ENCODE measurements around the gene CNGB1.
"Not testable (repeated sequence)": the region's sequence is repeated elsewhere in the genome, so short reads cannot be mapped to it uniquely, and the experiment has no call there.

Gene CNGB1

GRCh38 chr16:57946181-57946801, 24.6 kb downstream of the CNGB1 start:
- no peak for TF ChIP-seq CTCF (IDR thresholded peaks at IDR 0.05; ENCODE audit: extremely low read depth, missing control alignments)
- DNase-seq (ENCODE audit: low spot score) = no peak

GRCh38 chr16:57945740-57946138, 25.2 kb downstream of the CNGB1 start:
- no peak for TF ChIP-seq CTCF (IDR thresholded peaks at IDR 0.05; ENCODE audit: extremely low read depth, missing control alignments)
- no peak for DNase-seq (ENCODE audit: low spot score)

GRCh38 chr16:57944970-57945739, 25.8 kb downstream of the CNGB1 start:
- no peak for DNase-seq (ENCODE audit: low spot score)
- TF ChIP-seq CTCF (IDR thresholded peaks at IDR 0.05; ENCODE audit: extremely low read depth, missing control alignments) = no peak

GRCh38 chr16:57943381-57943780, 27.5 kb downstream of the CNGB1 start:
- DNase-seq (ENCODE audit: low spot score) = not testable (repeated sequence)

GRCh38 chr16:57941901-57942300, 29.0 kb downstream of the CNGB1 start:
- not testable (repeated sequence) for DNase-seq (ENCODE audit: low spot score)

GRCh38 chr16:57941016-57941664, 29.8 kb downstream of the CNGB1 start:
- TF ChIP-seq CTCF (IDR thresholded peaks at IDR 0.05; ENCODE audit: extremely low read depth, missing control alignments) = no peak
- no peak for DNase-seq (ENCODE audit: low spot score)

GRCh38 chr16:57940382-57940966, 30.5 kb downstream of the CNGB1 start:
- no peak for TF ChIP-seq CTCF (IDR thresholded peaks at IDR 0.05; ENCODE audit: extremely low read depth, missing control alignments)
- DNase-seq (ENCODE audit: low spot score) = no peak

- no peak for TF ChIP-seq CTCF (IDR thresholded peaks at IDR 0.05; ENCODE audit: extremely low read depth, missing control alignments)
These were observed 31.1 kb downstream of the CNGB1 start for GRCh38 chr16:57939872-57940224.

More at GRCh38 chr16:57939872-57940224, 31.1 kb downstream of the CNGB1 start:
- no peak for DNase-seq (ENCODE audit: low spot score)

Data from GM20000 (cell line).